HG03520 (cell line): ENCODE data around the gene IGF2R.
"Not testable (repeated sequence)": the region's sequence is repeated elsewhere in the genome, so short reads cannot be mapped to it uniquely, and the experiment has no call there.

Experiments used
- ATAC-seq: cut with Tn5 transposase; IDR thresholded peaks from one replicate; pipeline ENCODE4 v1.9.1; 2021; ENCODE audit warnings: mild to moderate bottlenecking, moderate library complexity; ENCODE audit not compliant: unreplicated experiment

IGF2R gene

DNA sequence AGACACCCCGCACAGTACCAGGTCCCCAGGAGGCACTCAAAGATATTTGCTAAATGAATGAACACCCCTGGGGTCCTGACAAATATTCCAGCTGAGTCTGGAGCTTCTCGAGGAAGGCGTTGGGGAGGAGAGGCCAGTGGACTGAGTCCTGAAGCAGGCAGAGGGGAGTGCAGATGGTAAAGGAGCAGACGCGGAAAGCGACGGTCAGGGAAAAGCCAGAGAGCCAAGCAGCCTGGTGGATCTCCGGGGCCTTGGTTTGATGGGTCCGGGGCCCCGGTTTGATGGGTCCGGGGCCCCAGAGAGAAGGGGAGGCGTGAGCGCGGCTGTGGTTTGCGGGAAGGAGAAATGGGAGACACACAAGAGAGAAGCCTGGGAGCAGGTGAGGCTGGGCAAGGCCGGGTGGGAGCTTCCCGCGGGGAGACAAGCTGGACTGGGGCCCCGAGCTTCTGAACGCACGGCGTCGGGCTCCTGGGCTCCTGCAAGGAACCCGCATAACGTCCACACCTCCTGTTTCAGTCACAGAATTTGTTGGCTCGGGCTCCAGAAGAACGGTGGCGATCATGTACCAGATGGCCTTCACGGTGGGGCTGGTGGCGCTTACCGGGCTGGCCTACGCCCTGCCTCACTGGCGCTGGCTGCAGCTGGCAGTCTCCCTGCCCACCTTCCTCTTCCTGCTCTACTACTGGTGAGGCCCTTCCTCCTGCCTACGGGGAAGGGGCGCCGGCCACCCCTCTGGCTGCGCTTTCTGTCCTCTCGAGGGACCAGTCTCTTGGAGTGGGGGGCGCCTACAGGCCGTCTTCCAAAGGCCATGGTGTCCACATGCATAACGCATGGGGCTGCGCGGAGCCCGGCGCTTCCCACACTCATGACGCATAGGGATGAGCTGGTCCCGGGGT is 164.8 kb downstream of the IGF2R start:
- ATAC-seq = no peak

DNA sequence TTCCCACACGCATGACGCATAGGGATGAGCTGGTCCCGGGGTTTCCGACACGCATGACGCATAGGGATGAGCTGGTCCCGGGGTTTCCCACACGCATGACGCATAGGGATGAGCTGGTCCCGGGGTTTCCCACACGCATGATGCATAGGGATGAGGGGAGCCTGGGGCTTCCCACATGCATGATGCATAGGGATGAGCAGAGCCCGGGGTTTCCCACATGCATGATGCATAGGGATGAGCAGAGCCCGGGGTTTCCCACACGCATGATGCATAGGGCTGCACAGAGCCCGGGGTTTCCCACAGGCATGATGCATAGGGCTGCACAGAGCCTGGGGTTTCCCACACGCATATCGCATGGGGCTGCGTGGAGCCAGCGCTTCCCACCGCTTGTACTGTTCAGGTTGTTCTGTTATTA is 165.5 kb downstream of the IGF2R start:
- ATAC-seq = not testable (repeated sequence)

DNA sequence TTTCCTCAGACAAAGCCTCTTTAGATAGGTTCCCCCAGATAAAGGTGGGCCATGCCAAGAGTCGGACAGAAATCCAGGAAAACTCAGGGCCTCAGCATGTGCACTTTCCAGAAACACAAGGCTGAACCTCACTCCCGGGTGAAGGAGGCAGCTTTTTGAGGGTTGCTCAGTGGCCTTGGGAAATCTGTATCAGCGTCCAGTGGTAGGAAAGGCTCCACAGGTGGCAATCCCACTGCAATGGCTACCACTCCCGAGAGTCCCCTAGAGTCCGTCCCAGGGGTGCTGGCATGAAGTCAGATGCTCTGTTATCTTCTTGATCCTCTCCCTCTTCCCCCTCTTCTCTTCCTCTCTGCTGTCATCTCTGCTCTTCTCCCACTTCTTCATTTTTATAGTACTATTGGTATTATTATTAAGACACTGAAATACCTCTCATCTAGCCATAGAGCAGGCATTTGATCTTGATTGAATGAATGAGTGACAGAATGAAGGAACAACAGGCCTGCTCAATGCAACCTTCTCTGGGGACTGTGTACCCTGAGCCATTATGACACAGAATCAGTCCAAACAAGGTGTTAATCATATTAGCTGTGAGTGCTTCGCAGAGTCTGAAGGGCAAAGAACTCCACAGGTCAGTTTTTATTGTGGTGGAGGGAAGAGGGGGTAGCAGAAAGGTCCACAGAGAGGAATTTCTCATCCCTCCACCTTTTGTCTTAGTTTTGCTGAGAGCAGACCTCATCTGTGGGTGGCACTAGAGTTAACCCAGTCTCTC is 166.1 kb downstream of the IGF2R start:
- ATAC-seq = no peak

DNA sequence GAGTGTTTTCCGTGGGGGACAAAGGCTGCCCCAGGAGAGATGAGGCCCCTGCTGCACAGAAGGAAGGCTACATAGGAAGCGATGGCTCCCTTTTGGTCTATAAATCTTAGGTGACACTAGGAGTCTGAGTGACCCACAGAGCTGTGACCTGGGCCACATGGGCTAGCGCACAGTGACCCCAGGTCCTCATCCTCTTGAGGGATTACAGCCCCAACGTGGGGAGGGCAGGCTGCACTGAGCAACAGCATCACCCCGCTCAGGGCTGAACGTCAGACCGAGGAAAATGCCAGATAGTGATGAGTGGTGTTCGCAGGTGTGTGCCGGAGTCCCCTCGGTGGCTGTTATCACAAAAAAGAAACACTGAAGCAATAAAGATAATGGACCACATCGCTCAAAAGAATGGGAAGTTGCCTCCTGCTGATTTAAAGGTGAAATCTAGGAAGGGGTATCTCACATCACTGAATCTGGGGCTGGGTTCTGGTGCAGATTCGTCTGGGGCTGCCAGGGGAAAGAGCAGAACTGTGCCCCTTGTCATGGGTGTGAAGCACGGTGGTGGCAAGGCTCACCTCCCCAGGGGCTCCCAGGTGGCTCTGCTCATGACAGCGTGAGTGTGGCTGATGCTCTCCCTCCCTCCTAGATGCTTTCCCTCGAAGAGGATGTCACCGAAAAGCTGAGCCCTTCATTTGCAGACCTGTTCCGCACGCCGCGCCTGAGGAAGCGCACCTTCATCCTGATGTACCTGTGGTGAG is 167.2 kb downstream of the IGF2R start:
- no peak for ATAC-seq

DNA sequence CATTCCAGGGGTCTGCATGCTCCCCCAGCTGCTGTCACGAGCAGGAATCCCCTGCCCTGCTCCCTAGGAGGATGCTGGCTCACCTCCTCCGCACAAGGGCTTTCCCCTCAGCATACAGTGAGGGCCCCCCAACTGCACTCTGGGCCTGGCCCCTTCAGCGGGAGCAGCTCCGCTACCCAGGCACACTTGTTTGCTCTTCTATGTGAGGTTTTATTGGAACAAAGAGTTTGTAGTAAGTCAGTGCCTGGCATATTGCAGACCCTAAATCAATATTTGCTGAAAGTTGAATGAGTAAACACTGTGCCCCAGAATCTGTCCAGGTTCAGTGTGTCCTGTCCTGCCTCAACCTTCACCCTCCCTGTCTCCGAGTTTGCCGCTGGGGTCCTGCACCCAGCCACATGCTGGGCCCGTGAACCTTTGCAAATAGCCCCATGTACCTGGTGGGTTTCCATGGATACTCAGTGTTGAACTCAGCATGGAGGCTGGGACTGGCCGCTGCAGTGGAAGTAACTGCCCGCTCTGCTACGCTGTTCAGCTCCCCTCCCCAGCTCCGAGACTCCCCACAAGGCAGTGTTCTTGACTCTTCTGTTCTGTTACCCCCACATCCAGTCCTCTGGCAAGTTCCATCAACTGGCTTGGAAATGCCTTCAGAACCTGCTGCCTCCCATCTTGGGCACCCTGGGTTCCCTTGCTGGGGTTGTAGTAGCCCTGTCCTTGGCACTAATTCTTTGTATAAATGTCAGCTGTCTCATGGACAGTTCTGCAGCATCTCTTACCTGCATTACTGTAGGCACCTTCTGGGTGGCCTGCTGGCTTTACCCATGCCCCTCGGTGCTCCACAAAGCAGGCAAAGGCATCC is 168.5 kb downstream of the IGF2R start:
- ATAC-seq = no peak

DNA sequence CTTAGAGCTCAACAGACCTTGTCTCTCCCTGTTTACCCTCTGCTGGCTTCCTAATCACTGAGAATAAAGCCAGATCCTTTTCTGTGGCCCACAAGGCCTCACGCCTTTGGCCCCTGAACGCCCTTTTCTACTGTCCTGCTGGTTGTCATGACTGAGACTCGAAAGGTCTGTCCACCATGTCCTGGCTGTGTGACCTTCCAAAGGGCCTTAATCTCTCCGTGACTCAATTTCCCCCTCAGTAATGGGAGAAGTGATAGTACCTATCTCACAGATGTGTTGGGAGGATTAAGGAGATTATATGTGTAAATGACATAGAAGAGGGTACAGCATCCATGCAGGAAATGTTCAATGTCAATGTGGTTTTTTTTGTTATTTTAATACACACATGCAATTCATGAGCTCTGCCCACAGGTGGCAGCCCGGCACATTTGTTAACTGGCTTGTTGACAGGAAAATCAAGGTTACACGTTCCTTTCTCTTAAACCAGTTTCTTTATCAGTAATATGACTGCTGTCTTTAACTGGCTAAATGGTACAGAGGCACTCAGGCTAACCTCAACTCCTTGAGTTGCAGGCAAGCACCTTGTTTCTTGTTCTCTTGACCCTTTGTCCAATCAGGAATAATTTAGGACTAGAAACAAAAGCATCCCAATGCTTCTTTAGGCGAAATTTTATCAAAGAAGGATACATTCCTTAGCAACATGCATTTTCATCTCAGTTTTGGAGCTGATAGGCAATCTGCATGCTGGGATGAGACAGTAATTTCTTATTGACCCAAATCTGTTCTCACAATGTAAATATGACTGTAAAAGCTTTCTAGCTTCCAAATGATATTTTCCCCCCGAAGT is 169.3 kb downstream of the IGF2R start:
- ATAC-seq = peak; percentile 69

DNA sequence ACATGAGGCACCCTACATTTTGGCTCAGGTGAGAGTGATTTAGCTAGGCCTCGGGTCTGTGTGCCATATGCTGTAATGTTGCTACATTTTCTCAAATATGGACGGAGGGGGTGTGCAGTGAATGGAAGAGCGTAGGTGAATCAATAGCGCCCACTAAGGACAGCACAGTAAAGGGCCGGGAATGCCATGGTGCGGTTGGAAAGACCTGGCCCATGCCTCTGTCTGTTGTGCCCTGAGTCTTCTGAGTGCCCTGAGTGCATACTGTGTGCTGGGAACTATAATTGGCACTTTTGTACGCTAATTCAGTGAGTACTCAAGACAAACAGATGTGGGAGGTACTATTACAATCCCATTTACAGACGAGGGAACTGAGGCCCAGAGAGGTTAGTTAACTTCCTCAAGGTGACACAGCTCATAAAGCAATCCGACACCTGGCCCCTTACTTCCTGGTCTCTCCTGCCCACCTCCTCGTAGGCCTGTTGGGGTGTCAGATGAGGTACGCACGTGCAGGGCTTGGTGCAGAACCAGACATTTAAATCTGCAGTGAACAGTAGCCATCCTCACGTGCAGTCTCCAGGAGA is 170.0 kb downstream of the IGF2R start:
- ATAC-seq = no peak

DNA sequence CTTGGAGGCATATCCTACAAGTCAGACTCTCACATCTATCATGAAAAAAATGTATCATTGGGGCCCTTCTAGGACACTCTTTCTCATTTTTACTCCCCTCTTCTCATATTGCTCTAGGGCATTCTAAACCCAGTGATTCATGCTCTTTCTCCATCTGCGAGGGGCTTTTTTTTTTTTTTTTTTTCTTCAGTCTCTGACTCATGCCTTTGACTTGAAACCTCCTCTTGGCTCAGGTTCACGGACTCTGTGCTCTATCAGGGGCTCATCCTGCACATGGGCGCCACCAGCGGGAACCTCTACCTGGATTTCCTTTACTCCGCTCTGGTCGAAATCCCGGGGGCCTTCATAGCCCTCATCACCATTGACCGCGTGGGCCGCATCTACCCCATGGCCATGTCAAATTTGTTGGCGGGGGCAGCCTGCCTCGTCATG is 170.6 kb downstream of the IGF2R start:
- no peak for ATAC-seq

DNA sequence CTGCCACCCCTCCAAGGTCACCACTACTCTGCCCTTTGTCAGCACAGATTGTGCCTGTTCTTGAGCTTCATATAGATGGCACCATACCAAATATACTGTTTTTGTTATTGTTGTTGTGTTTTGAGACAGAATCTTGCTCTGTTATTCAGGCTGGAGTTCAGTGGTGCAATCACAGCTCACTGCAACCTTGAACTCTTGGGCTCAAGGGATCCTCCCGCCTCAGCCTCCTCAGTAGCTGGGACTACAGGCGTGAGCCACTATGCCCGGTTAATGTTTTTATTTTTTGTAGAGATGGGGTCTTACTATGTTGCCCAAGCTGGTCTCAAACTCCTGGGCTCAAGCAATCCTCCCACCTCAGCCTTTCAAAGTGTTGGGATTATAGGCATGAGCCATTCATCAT is 171.6 kb downstream of the IGF2R start:
- ATAC-seq = not testable (repeated sequence)

DNA sequence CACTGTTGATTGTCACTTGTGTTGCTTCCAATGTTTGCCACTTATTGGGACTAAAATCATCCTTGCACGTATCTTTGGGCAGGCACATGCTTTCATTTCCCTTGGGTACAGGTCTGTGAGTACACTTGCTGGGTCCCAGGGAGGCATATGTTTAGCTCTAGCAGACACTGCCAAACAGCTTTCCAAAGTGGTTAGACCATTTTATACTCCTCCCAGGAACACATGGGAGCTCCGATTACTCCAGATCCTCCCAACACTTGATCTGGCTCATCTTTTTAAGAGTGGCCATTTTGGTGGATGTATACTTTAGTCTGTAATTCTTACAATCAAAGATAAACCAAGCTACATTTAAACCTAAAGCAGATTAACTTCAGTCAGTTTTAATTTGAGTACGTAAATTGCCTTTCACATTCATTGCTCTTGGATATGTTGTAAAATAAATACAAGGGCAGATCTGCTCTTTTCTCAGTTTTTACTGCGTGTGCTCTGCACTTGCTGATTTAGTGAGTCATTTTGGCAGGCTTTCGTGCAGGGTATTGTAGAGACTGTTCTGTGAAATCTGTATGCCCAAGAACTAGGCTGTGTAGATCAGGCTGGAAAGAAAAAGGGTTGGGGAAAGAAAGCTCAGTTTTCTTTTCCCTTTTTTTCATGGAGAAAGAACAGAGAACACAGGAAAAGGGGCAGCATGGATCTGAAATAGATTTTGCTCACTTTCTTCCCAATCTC is 172.3 kb downstream of the IGF2R start:
- no peak for ATAC-seq

DNA sequence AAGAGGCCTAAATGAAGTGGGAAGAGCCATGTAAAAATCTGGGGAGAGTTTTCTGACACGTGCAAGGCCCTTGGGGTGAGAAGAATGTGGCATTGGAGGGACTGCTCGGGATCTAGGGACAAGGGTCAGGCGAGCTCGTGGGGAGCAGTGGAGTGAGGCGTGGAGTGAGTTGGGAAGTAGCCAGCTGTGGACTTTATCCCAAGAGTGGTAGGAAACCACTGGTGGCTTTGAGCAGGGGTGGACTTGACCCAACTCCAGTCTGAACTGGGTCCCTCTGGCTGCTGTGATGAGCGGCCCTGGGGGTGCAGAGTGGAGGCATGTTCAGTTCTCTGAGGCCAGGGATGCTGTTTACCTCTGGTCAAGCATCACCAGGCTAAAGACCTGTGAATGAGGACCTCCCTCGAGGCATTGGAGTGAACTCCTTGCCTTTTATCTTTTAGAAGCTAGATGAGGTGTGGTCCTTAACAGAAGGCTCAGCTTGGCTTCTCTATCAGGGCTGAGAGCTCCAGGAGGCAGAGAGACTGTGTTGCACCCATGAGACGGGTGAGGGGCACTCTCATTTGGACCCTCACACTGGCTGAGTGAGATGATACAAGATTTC is 173.3 kb downstream of the IGF2R start:
- ATAC-seq = no peak

DNA sequence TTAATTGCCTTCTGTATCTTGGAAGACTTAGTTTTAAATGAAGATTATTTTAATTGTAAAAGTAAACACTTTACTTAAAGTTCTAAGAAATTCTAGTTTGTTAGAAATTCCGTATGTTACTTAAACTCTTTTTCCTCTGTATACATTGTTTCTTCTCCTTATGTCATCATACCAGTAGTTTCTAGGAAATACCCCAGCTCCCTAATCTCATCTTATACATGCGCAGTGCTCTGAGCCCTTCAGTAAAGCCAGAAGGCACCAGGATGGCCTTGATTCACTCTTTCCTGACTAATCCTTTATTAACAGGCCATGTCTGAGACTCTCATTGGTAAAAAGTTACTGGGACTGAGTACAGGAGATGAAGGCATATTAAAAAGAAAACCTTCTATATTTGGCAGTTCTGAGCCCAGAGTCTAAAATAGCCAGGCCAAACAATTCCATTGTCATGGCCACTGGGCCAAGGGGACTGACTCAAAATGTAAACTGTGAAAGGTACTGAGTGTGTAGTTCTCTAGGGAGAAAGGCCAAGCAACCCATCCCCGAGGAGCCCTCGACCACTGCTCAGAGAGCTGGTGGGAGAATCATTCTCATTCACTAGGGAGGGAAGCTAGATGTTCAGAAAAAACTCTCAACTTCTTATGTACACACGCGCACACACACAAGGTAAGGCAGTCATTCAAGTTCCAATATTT is 177.7 kb downstream of the IGF2R start:
- no peak for ATAC-seq

DNA sequence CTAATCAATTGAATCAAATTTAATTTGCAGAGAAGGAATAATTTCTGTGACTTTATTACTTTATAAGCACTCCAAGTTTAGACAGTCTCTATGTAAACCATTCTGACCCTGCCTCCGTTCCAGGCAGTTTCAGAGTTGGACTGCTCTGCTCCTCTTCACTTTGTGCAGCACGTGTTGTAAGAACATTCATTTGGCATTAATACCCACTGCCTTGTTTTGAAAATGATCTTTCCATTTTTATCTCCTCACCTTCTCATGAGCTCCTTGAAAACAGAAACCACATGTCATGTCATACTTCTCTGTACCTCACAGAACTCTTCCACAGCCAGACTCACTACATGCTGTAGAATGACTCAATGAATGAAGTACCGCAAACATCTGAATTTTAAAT is 178.3 kb downstream of the IGF2R start:
- no peak for ATAC-seq

DNA sequence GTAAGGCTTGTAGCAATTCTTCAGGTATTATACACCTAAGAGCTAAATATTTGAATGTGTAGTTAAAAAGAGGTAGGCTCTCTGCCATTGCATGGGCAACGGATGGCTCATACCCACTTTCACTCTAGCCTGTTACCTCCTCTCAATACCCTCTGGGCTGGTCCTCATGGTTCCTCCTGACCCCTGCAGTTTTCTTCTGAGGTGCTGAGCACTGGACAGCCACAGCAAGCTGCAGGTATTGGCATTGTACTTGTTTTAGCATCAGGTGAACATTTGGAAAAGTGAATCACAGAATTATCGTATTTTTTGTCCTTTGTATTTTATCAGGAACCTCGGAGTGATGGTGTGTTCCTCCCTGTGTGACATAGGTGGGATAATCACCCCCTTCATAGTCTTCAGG is 185.6 kb downstream of the IGF2R start:
- ATAC-seq = no peak

DNA sequence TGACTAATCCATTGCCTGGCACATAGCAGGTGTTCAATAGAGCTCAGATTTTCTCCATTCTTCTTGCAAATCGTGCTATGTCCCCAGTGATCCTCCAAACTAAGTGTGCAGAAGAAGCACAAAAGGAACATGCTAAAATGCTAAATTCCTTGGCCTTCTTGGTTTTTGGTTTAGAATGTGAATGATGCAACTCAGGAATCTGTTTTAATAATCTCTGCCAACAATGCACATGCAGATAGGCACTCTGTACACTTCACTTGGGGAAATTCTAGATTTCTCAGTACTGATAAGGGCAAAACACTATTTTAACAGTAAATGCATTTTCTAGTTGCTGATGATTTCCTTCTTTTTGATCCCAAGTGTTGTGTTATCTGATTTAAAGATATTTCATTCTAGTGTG is 188.0 kb downstream of the IGF2R start:
- no peak for ATAC-seq

DNA sequence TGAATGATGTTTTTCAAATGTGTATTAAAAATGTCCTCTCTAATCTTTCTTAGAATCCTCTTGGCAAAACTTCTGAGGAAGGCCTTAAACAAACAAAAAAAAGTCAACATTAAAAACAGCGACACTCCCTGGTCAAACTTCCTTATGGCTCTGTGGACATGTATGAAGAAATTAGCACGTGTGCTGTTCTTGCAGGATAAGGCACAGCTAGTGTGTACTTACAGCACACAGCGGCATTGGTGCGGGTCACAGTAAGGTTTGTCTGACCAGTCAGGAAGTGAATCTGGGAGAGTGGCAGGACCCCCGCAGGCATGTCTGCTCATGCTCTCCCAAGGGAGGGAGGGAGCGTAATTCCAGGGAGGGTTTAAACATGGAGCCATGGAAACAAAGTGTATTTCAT is 191.6 kb downstream of the IGF2R start:
- no peak for ATAC-seq
